OCI-M1 (cell line): ENCODE data around the gene KLHL10.
A peak's percentile ranks its signal among the peaks of the same experiment; 100 is the strongest.
"Not testable (repeated sequence)": the region's sequence is repeated elsewhere in the genome, so short reads cannot be mapped to it uniquely, and the experiment has no call there.

Experiments
- DNase-seq: peaks from one replicate; lab custom pipeline; 2025; lab: John Stamatoyannopoulos, UW

The KLHL10 gene

GRCh38 chr17:41851382-41851781 is 13.8 kb downstream of the KLHL10 start:
- DNase-seq, result not testable (repeated sequence)

GRCh38 chr17:41860254-41860931 is 22.8 kb downstream of the KLHL10 start:
- no peak for DNase-seq

- no peak for DNase-seq
Measured at GRCh38 chr17:41863074-41863848, 25.6 kb downstream of the KLHL10 start.

GRCh38 chr17:41864498-41864835 is 26.8 kb downstream of the KLHL10 start:
- peak; percentile 44 for DNase-seq

GRCh38 chr17:41864836-41865595 is 27.4 kb downstream of the KLHL10 start, which contains the start of gene KLHL11:
KLHL11 (minus strand) TSS chr17:41865423; CDS start chr17:41865370, 53 bp downstream.
- DNase-seq, result peak; percentile 92

- DNase-seq, result no peak
Measured at GRCh38 chr17:41865596-41865893, 27.9 kb downstream of the KLHL10 start.

- no peak for DNase-seq
Measured at GRCh38 chr17:41868568-41868967, 30.9 kb downstream of the KLHL10 start.

GRCh38 chr17:41869426-41869825 is 31.8 kb downstream of the KLHL10 start:
- DNase-seq, result no peak

- DNase-seq, result no peak
Measured at GRCh38 chr17:41870097-41870496, 32.5 kb downstream of the KLHL10 start.

- DNase-seq, result no peak
Measured at GRCh38 chr17:41870627-41871026, 33.0 kb downstream of the KLHL10 start.

GRCh38 chr17:41871789-41872188 is 34.2 kb downstream of the KLHL10 start:
- DNase-seq, result no peak

GRCh38 chr17:41873559-41874292 is 36.1 kb downstream of the KLHL10 start:
- DNase-seq, result no peak

- not testable (repeated sequence) for DNase-seq
Measured at GRCh38 chr17:41874293-41874670, 36.7 kb downstream of the KLHL10 start.

- no peak for DNase-seq
Measured at GRCh38 chr17:41880130-41880529, 42.5 kb downstream of the KLHL10 start.

GRCh38 chr17:41882756-41883155 is 45.1 kb downstream of the KLHL10 start:
- DNase-seq, result no peak

- peak; percentile 18 for DNase-seq
Measured at GRCh38 chr17:41885733-41886132, 48.1 kb downstream of the KLHL10 start.

GRCh38 chr17:41888332-41888965 is 50.8 kb downstream of the KLHL10 start:
- no peak for DNase-seq

- DNase-seq, result no peak
Measured at GRCh38 chr17:41891135-41892020, 53.8 kb downstream of the KLHL10 start.

- no peak for DNase-seq
Measured at GRCh38 chr17:41892021-41892376, 54.4 kb downstream of the KLHL10 start.

- no peak for DNase-seq
Measured at GRCh38 chr17:41893384-41893783, 55.8 kb downstream of the KLHL10 start.

- DNase-seq, result no peak
Measured at GRCh38 chr17:41894791-41895331, 57.2 kb downstream of the KLHL10 start.
